Measurements from ENCODE around the gene GATA6. TPM values are rescaled to one million over a fixed set of nuclear protein-coding genes. Genes with fewer than 3 reads are reported as not detected.

The GATA6 gene
- total RNA-seq, 1 donor from 2014 or later: 12.6 TPM

GRCh38 chr18:22241921-22242361 is 72.6 kb downstream of the GATA6 start:
- DNase-seq (ENCODE audit: low spot score): no peak

- no peak for DNase-seq (ENCODE audit: low spot score)
These were observed 74.1 kb downstream of the GATA6 start for GRCh38 chr18:22243513-22243912.

DNA sequence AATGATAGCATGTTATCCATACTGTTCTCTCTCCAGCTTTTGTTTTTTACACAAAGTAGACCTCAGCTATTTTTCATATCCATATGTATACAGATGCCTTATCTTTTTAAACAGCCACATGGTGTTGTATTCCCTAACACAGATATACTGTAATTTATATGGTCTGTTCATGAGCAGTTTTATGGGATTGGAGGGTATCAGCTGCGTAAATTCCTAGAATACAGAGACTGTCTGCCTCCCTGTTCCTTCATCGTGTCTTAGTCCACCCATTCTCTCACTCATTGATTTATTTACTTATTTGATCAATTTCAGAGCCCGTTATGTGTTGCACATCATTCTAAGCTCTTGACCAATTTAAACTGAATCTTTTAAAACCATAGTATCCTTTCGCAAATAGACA is 80.6 kb downstream of the GATA6 start:
- no peak for DNase-seq (ENCODE audit: low spot score)

- no peak for DNase-seq (ENCODE audit: low spot score)
These were observed 81.2 kb downstream of the GATA6 start for GRCh38 chr18:22250591-22250996.

Other genes starting within 250 kb of the GATA6 start
- not detected for gene CTAGE1, start 248.3 kb downstream of the GATA6 start, total RNA-seq

All from ureter (tissue), 1 donor.